Inflammatory macrophage (primary cell): Measurements from ENCODE around the gene VCP.

Source experiments
- DNase-seq, 2 donors: peaks; one replicate each; pipeline ENCODE4 v3.0.0-alpha.2; 2020 to 2022

Gene VCP

GRCh38 chr9:35014517-35014916, 57.9 kb downstream of the VCP start:
- DNase-seq, result no peak

- no peak for DNase-seq
Measured at GRCh38 chr9:35010351-35010958, 62.0 kb downstream of the VCP start.
